Measurements from ENCODE around the gene CNOT4. TPM values are rescaled to one million over a fixed set of nuclear protein-coding genes. Genes with fewer than 3 reads are reported as not detected.

The CNOT4 gene
- total and polyA plus RNA-seq, 8 donors: 4.6 to 50.2 (median 10.9) TPM

DNA sequence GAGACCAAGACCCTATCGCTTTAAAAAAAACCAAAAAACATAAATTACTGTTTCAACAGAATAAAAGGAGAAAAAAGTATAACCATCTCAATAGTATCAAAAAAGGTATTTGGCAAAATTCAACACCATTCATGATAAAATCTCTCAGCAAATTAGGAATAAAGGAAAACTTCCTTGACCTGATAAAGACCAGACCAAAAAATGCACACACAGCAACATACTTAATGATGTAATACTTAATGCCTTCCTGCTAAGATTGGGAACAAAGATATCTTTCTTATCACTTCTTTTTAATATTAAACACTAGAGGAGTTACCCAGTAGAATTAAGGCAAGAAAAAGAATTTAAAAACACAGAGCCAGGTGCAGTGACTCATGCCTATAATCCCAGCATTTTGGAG lies 79.3 kb downstream of the CNOT4 start:
- TF ChIP-seq POLR2AphosphoS5 (IDR thresholded peaks at IDR 0.05) (no peak), POLR2A (IDR thresholded peaks at IDR 0.05) (no peak), EP300 (IDR thresholded peaks at IDR 0.05) (no peak)
- TF ChIP-seq, protein P1, sequence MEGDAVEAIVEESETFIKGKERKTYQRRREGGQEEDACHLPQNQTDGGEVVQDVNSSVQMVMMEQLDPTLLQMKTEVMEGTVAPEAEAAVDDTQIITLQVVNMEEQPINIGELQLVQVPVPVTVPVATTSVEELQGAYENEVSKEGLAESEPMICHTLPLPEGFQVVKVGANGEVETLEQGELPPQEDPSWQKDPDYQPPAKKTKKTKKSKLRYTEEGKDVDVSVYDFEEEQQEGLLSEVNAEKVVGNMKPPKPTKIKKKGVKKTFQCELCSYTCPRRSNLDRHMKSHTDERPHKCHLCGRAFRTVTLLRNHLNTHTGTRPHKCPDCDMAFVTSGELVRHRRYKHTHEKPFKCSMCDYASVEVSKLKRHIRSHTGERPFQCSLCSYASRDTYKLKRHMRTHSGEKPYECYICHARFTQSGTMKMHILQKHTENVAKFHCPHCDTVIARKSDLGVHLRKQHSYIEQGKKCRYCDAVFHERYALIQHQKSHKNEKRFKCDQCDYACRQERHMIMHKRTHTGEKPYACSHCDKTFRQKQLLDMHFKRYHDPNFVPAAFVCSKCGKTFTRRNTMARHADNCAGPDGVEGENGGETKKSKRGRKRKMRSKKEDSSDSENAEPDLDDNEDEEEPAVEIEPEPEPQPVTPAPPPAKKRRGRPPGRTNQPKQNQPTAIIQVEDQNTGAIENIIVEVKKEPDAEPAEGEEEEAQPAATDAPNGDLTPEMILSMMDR (IDR thresholded peaks at IDR 0.05): no peak
- Histone ChIP-seq H3K9me3 (no peaks in the 10 kb centered on the region), H3K27ac (no peak overlapping the region), H3K4me1 (peaks cover 0 to 35% (median 6%) of the 10 kb centered on the region in 4 donors), H3K36me3 (peaks cover 0 to 9% (median 3%) of the 10 kb centered on the region in 4 donors), H3K4me3 (no peak overlapping the region), H3K27me3 (no peaks in the 10 kb centered on the region)
- 93 to 100% (median 96%) methylated on average over 1 of the region's 1 CpG for WGBS, 5 donors
- intact Hi-C loops (cut with DNase I; ENCODE audit: low total_unique reads): no loop called here
- DNase-seq: no peak

DNA sequence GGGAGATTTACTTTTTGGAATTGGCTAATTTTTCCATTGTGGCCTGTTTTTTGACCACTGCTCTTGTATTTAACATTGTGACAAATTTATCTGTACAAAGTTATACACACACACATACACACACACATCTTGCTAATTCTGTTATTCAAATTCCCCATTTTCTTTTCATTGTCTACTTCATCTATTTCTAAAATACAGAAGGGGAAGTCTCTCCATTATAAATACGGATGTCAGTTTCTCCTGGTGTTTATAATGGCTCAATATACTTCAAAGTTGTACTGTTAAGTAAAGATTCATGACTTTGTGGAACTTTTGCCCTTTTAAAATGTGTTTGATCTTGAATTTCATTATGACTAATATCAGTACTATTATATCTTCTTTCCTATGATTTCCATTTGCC lies 81.0 kb downstream of the CNOT4 start:
- Histone ChIP-seq H3K9me3 (no peaks in the 10 kb centered on the region), H3K36me3 (peaks cover 0 to 6% (median 0%) of the 10 kb centered on the region in 4 donors), H3K4me1 (peaks cover 0 to 31% (median 6%) of the 10 kb centered on the region in 4 donors), H3K27ac (no peak overlapping the region), H3K4me3 (no peak overlapping the region), H3K27me3 (no peaks in the 10 kb centered on the region)
- TF ChIP-seq POLR2AphosphoS5 (IDR thresholded peaks at IDR 0.05): no peak
- no peak for TF ChIP-seq POLR2A (IDR thresholded peaks at IDR 0.05)
- no peak for TF ChIP-seq EP300 (IDR thresholded peaks at IDR 0.05)
- TF ChIP-seq, protein P1 (IDR thresholded peaks at IDR 0.05): no peak
- intact Hi-C loops (cut with DNase I; ENCODE audit: low total_unique reads): no loop called here
- WGBS, 5 donors: 39 to 66% (median 59%) methylated on average over 1 of the region's 1 CpG
- no peak for DNase-seq

DNA sequence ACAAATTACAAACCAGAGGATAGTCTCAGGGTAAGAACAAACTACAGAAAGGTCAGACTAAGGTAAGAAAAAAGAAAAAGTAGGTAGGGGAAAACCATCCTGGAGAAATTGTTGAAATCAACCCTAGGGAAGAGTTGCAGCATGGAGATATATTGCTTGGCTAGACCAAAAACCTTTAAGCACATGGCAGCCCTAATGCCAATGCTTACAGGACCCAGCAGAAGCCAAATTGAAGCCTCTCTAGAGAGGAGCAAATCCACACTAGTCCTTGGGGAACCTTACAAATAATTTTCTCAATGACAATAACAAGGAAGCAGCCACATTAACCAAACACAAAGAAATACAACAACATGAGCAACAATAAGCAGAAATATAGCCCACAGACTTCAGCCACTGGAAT lies 81.9 kb downstream of the CNOT4 start:
- peaks cover 0 to 28% (median 6%) of the 10 kb centered on the region in 4 donors for H3K4me1 ChIP-seq
- H3K36me3 ChIP-seq: no peaks in the 10 kb centered on the region
- no peaks in the 10 kb centered on the region for H3K9me3 ChIP-seq
- H3K4me3 ChIP-seq: no peak overlapping the region
- TF ChIP-seq, protein P1 (IDR thresholded peaks at IDR 0.05): no peak
- TF ChIP-seq EP300 (IDR thresholded peaks at IDR 0.05): no peak
- no peak for TF ChIP-seq POLR2A (IDR thresholded peaks at IDR 0.05)
- no peak for TF ChIP-seq POLR2AphosphoS5 (IDR thresholded peaks at IDR 0.05)
- DNase-seq: no peak
- H3K27me3 ChIP-seq: no peaks in the 10 kb centered on the region
- intact Hi-C loops (cut with DNase I; ENCODE audit: low total_unique reads): no loop called here
- no peak overlapping the region for H3K27ac ChIP-seq

DNA sequence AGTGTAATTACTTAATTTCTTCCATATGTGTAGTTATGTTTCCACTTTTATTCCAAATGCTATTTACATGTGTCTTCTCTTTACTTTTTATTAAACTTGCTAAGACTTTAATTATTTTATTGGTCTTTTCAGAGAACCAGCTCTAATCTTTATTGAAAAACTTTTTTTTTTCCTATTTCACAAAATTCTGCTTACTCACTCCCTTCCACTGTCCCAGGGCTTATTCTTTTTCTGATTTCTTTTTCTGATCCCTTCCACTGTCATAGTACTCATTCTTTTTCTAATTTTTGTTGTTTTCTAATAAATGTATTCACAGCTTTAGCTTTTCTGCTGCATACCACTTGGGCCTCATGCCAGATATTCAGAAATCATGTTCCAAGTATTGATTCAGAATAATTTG lies 82.7 kb downstream of the CNOT4 start:
- no peak for TF ChIP-seq EP300 (IDR thresholded peaks at IDR 0.05)
- TF ChIP-seq, protein P1 (IDR thresholded peaks at IDR 0.05): no peak
- TF ChIP-seq POLR2AphosphoS5 (IDR thresholded peaks at IDR 0.05): no peak
- no peak overlapping the region for H3K4me3 ChIP-seq
- no peaks in the 10 kb centered on the region for H3K9me3 ChIP-seq
- H3K4me1 ChIP-seq: peaks cover 0 to 28% (median 6%) of the 10 kb centered on the region in 4 donors
- no peaks in the 10 kb centered on the region for H3K36me3 ChIP-seq
- no peaks in the 10 kb centered on the region for H3K27me3 ChIP-seq
- no peak overlapping the region for H3K27ac ChIP-seq
- intact Hi-C loops (cut with DNase I; ENCODE audit: low total_unique reads): no loop called here
- DNase-seq: no peak

All from stomach (tissue), 9 donors.